Left ventricle myocardium inferior (tissue), 1 donor: Measurements from ENCODE around the gene SENP1. TPM values are rescaled to one million over a fixed set of nuclear protein-coding genes. Genes with fewer than 3 reads are reported as not detected.

Experiments
- DNase-seq: peaks from one replicate; pipeline ENCODE4 v3.0.0-alpha.2; 2020
- H3K27ac ChIP-seq: fragments of 200-600 bp; replicated peaks from 2 replicates; pipeline ENCODE4 v1.8.0; 2021
- H3K27me3 ChIP-seq: fragments of 200-600 bp; 2 replicates; pipeline ENCODE4 v1.8.0; 2021; ENCODE audit warnings: low read depth
- H3K36me3 ChIP-seq: fragments of 200-600 bp; 2 replicates; pipeline ENCODE4 v1.8.0; 2021
- H3K4me1 ChIP-seq: fragments of 200-600 bp; 2 replicates; pipeline ENCODE4 v1.8.0; 2021
- H3K4me3 ChIP-seq: fragments of 200-600 bp; 2 replicates; pipeline ENCODE4 v1.8.0; 2021; ENCODE audit warnings: mild to moderate bottlenecking, moderate library complexity
- H3K9me3 ChIP-seq: fragments of 200-600 bp; replicated peaks from 2 replicates; pipeline ENCODE4 v1.8.0; 2021
- CTCF ChIP-seq: fragments of 200-600 bp; IDR thresholded peaks from 2 replicates; pipeline ENCODE4 v1.8.0; 2021; ENCODE audit warnings: antibody characterized with exemption, mild to moderate bottlenecking, borderline replicate concordance
- intact Hi-C: fragments of 100-400 bp; cut with micrococcal nuclease; formaldehyde crosslinking; loops from one replicate; pipeline ENCODE4 v1.11.0; 2022
- total RNA-seq: library from RNA; stranded (reverse); fragmentation: NEBNext Ultra II Directional; extraction: Animal tissue kit (Norgen Biotek cat#: 25700); gene quantifications from one replicate; pipeline ENCODE4 v1.2.1, GENCODE V29; 2021
- donor health status: DM: no; HTN: yes; CAD: no; lungs with severe emphysema.

SENP1 gene
- total RNA-seq, 1 donor from 2014 or later: 5.3 TPM

GRCh38 chr12:48058771-48059170 is 47.1 kb downstream of the SENP1 start:
- H3K36me3 ChIP-seq: peaks cover 61% of the 10 kb centered on the region
- TF ChIP-seq CTCF: no peak
- no peak for DNase-seq

GRCh38 chr12:48054955-48055821 is 50.7 kb downstream of the SENP1 start:
- intact Hi-C loops: no loop called here

More at GRCh38 chr12:48058771-48059170, 47.1 kb downstream of the SENP1 start:
- intact Hi-C loops: no loop called here
- Histone ChIP-seq H3K27ac (no peak overlapping the region), H3K27me3 (no peaks in the 10 kb centered on the region), H3K9me3 (peaks cover 14% of the 10 kb centered on the region), H3K4me3 (no peak overlapping the region), H3K4me1 (no peaks in the 10 kb centered on the region)

GRCh38 chr12:48053883-48054282 is 52.0 kb downstream of the SENP1 start:
- no peak for TF ChIP-seq CTCF
- H3K9me3 ChIP-seq: peaks cover 7% of the 10 kb centered on the region
- H3K36me3 ChIP-seq: peaks cover 28% of the 10 kb centered on the region
- no peak overlapping the region for H3K27ac ChIP-seq
- no peaks in the 10 kb centered on the region for H3K27me3 ChIP-seq
- H3K4me3 ChIP-seq: no peak overlapping the region
- peaks cover 12% of the 10 kb centered on the region for H3K4me1 ChIP-seq
- intact Hi-C loops: no loop called here
- DNase-seq: no peak

More at GRCh38 chr12:48054955-48055821, 50.7 kb downstream of the SENP1 start:
- Histone ChIP-seq H3K9me3 (peaks cover 14% of the 10 kb centered on the region), H3K27ac (no peak overlapping the region), H3K4me1 (peaks cover 12% of the 10 kb centered on the region), H3K27me3 (no peaks in the 10 kb centered on the region), H3K36me3 (peaks cover 28% of the 10 kb centered on the region), H3K4me3 (no peak overlapping the region)
- no peak for DNase-seq
- TF ChIP-seq CTCF: no peak

GRCh38 chr12:48053122-48053521 is 52.8 kb downstream of the SENP1 start:
- Histone ChIP-seq H3K9me3 (no peaks in the 10 kb centered on the region), H3K27ac (no peak overlapping the region), H3K36me3 (peaks cover 28% of the 10 kb centered on the region), H3K4me1 (peaks cover 12% of the 10 kb centered on the region), H3K27me3 (no peaks in the 10 kb centered on the region), H3K4me3 (no peak overlapping the region)
- no peak for DNase-seq
- intact Hi-C loops: no loop called here
- no peak for TF ChIP-seq CTCF

GRCh38 chr12:48051681-48052080 is 54.2 kb downstream of the SENP1 start:
- Histone ChIP-seq H3K4me3 (no peak overlapping the region), H3K36me3 (peaks cover 41% of the 10 kb centered on the region), H3K27ac (no peak overlapping the region), H3K9me3 (no peaks in the 10 kb centered on the region), H3K4me1 (peaks cover 12% of the 10 kb centered on the region), H3K27me3 (no peaks in the 10 kb centered on the region)
- no peak for DNase-seq
- TF ChIP-seq CTCF: no peak
- intact Hi-C loops: no loop called here
